Astrocyte of the spinal cord (primary cell): ENCODE results near the gene PTPRN2.

Experiments
- DNase-seq: peaks from one replicate; pipeline ENCODE4 v3.0.0; 2011; ENCODE audit warnings: low read depth, low spot score
- H3K4me3 ChIP-seq: 2 replicates; pipeline ENCODE4 v1.5.1; 2011; ENCODE audit warnings: low read depth, mild to moderate bottlenecking, low read length, moderate library complexity
- in situ Hi-C: cut with HindIII; loops from 2 replicates; pipeline ENCODE4 v1.10.0; 2017; ENCODE audit warnings: low sequenced_read_pairs
- TF ChIP-seq, protein P1 (sequence below): IDR thresholded peaks from 2 replicates; pipeline ENCODE4 v1.5.1; 2012; ENCODE audit warnings: low read depth, mild to moderate bottlenecking, low read length, inconsistent platforms

The PTPRN2 gene

GRCh38 chr7:158399762-158400161, 187.9 kb downstream of the PTPRN2 start:
- no peak for DNase-seq
- in situ Hi-C loops: no loop called here
- H3K4me3 ChIP-seq: no peak overlapping the region
- TF ChIP-seq, protein P1, sequence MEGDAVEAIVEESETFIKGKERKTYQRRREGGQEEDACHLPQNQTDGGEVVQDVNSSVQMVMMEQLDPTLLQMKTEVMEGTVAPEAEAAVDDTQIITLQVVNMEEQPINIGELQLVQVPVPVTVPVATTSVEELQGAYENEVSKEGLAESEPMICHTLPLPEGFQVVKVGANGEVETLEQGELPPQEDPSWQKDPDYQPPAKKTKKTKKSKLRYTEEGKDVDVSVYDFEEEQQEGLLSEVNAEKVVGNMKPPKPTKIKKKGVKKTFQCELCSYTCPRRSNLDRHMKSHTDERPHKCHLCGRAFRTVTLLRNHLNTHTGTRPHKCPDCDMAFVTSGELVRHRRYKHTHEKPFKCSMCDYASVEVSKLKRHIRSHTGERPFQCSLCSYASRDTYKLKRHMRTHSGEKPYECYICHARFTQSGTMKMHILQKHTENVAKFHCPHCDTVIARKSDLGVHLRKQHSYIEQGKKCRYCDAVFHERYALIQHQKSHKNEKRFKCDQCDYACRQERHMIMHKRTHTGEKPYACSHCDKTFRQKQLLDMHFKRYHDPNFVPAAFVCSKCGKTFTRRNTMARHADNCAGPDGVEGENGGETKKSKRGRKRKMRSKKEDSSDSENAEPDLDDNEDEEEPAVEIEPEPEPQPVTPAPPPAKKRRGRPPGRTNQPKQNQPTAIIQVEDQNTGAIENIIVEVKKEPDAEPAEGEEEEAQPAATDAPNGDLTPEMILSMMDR: no peak

GRCh38 chr7:158398750-158399149, 188.9 kb downstream of the PTPRN2 start:
- H3K4me3 ChIP-seq: no peak overlapping the region
- TF ChIP-seq, protein P1: no peak
- in situ Hi-C loops: no loop called here

GRCh38 chr7:158397885-158398284, 189.7 kb downstream of the PTPRN2 start:
- no peak for DNase-seq
- no peak overlapping the region for H3K4me3 ChIP-seq
- in situ Hi-C loops: no loop called here
- TF ChIP-seq, protein P1: no peak

More at GRCh38 chr7:158398750-158399149, 188.9 kb downstream of the PTPRN2 start:
- no peak for DNase-seq

DNA sequence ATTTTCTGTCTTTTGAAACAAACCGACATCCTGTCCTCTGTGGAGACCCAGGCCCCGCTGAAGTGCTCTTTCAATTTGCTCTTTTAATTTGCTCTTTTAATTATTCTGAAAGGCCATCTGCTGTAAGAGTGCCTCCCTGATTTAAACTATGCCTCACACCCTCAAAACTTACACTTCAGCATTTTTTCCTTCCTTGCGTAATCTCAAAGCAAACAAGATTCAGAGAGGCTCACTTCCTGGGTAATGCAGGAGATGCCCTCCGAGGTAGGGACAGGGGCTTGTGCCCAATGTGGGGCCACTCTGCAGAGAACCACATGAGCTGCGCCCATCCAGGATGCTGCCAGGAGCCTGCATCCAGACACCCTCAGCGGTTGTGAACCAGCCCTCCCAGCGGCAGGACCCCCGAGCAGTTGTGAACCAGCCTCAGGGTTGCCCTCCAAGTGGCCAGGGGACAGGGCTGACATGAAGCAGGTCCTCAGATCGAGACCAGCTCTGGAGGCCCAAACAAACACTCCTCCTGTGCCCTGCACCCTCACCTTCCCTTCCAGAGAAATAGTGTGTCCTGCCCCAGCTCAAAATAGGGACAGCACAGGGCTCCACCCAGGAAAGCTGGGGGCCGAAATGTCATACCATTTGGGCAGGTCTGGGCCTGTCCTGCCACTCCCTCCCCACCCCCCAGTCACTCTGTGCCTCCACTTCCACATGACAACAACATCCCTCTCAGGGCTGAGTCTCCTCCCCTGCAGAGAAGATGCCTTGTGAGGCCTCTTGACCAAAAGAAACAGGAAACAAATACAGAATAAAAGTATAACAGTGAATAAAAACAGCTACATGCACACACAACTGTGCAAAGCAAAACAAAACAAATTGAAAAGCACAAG, 190.4 kb downstream of the PTPRN2 start:
- in situ Hi-C loops: no loop called here
- no peak for DNase-seq
- no peak overlapping the region for H3K4me3 ChIP-seq
- TF ChIP-seq, protein P1: no peak

GRCh38 chr7:158396301-158396905, 191.2 kb downstream of the PTPRN2 start:
- in situ Hi-C loops: no loop called here
- H3K4me3 ChIP-seq: no peak overlapping the region
- no peak for DNase-seq
- TF ChIP-seq, protein P1: no peak

- H3K4me3 ChIP-seq: no peak overlapping the region
- in situ Hi-C loops: no loop called here
- TF ChIP-seq, protein P1: no peak
- DNase-seq: no peak
Observed at GRCh38 chr7:158395780-158396278, 191.8 kb downstream of the PTPRN2 start.
